NCI-H446 treated with DMSO at 0.1 percent for 48 hours (cell line): ENCODE measurements around the gene MEGF10.
"Not testable (repeated sequence)": the region's sequence is repeated elsewhere in the genome, so short reads cannot be mapped to it uniquely, and the experiment has no call there.

ENCODE experiments used
- DNase-seq: peaks from one replicate; lab custom pipeline; 2025; lab: John Stamatoyannopoulos, UW

MEGF10 gene

DNA sequence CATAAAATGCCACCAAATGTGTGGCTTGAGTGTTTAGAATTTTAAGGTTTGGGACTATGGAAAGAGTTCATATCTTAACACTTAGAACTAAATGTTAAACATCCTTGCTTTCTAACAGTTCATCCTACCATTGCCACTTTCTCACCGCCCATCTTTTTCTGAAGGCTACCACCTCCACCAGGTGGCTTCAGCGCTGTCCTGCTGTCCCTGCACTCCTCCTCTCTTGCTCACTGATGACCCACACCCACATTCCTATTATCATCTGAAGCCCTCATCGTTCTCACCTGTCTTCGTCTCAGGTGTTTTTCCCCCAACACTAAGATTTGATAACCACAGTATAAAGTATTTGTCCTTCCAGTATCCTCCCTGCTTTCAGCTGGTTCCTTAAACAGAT is 7.4 kb downstream of the MEGF10 start:
- DNase-seq = no peak

DNA sequence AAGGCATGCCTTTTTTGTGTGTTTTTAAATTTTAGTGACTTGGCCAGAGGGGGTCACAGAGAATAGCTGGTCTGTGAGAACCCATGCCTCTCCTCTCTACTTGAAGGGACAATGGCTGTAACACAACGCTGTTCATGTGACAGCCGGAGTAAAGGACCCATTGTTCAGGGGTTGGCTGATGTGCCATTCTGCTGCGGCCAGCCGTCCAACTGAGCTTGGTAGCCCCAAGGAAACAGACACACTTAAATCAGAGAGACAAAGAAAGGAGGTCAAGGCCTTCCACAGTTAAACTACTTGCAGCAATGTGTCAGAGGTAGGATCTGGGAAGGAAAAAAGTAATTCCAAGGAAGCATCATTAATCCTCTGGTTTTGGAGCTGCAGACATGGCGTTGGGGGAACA is 8.1 kb downstream of the MEGF10 start:
- DNase-seq = no peak

DNA sequence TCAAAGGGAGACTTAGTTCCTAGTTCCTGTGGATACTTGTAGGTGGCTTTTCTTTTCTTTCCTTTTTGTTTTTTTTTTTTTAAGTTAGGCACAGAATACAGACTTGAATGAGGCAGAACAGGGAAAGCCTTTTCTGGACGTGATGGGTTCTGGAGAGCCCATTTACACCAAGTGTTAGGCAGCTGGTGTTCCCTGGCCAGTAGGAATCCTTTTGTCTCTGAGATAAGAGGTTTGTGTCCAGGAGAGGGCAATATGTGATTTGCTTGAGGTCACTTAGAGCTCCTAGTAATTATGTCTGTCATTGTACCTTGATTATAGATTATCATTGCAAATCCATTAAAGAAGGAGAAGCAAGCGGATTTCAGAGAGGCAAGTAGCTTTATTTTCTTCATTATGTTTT is 9.1 kb downstream of the MEGF10 start:
- DNase-seq = no peak

DNA sequence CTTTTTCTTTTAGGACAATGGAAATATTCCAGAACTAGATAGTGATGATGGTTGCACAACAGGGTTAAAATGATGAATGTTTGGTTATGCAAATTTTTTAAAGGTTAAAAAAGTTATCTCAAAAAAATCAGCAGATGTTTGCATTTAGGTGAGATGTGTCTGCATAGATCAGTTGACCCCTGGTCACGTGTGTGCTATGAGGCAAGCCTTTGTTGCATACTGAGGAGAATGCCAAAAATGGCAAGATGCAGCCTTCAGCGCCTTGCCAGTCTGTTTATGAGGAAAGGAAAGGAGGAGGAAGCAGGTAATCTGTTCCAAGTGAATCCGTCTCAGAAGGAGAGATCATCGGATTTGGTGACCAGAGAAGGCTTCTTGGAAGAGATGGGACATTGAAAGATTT is 11.9 kb downstream of the MEGF10 start:
- no peak for DNase-seq

DNA sequence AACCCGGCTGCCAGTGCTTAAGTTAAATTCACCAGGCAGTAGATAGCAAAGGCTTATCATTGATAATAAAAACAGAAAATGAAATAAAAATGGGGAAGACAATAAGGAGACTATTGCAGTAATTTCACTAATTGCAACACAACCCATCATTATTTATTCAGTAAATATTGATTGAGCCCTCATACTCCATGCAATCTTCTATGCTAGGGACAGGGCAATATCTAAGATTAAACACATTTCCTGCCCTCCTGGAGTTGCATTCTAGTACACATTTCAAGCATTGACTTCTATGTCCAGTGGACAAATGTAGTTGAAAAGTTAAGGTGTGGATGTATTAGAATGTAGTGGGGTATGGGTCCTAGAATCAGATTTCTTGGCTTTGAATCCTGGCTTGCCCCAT is 12.8 kb downstream of the MEGF10 start:
- DNase-seq = no peak

DNA sequence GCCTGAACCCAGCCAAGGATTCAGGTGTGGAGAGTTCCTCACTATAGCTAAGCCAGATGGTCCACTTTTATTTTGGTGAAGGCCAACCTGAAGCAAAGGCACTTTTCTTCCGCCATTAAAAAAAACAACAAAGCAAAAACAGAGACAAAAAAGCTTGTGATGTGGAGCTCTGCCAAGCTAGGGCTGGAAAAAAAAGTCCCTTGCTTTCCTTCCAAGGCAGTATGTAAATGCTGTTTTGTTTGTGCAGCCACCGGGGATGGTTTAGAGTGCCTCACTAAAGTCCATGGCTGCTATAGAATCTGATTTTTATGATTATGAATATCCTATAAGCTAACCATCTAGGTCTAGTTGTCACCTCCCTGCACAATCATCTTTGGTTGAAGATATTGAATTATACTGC is 14.9 kb downstream of the MEGF10 start:
- DNase-seq = no peak

DNA sequence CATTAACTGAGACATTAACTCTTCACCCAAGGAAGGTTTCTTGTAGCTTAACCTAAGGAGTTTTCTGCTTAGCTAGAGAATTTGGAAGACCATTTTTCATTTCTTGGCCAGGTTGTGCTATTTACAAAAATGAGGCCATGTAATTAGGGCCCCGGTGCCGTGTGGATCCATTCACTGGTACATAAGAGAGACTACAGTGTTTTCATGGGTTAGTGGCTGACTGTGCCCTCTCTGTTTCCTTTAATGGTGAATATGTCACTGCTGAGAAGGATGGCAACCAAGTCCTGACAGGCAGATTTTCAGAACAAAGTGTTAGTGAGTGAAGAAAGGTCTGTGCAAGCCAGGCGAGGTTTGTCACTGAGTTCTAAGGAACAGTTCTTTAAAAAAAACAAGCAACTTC is 15.4 kb downstream of the MEGF10 start:
- DNase-seq = no peak

DNA sequence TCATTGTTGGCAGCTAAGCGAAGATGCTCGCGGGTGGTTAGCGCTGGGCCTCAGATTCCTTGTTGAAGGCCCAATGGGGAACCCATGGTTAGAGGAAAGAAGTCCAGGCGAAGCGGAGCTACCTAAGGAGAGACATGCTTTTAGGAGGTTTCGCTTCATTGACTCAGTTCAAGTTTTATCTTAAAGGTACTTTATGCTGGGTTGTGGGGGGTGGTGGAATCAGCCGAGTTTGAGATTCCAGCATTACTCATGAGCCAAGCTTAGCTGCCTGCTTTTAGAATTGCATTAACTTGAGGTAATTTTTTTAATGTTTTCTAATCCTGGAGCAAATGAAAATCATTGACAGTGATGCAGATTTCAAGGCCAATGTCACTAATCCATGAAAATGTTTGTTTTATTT is 16.1 kb downstream of the MEGF10 start:
- no peak for DNase-seq

DNA sequence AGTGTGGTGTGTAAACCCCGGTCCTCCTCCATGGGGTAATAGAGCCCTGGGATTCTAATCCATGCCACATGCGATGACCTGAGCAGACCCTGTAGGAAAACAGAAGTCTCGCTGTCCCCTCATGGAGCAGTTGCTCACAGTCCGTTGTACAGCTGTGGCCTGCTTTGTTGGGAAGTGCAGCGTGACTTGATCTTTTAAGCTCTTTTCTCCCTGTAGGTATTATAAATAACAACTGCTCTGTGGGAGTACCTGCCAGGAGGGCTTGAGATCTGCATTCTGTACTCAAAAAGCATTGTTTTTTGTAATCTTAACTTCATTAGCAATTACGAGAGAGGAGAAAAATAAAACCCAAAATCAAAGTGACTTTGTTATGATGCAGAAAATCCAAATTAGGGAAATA is 17.3 kb downstream of the MEGF10 start:
- no peak for DNase-seq

DNA sequence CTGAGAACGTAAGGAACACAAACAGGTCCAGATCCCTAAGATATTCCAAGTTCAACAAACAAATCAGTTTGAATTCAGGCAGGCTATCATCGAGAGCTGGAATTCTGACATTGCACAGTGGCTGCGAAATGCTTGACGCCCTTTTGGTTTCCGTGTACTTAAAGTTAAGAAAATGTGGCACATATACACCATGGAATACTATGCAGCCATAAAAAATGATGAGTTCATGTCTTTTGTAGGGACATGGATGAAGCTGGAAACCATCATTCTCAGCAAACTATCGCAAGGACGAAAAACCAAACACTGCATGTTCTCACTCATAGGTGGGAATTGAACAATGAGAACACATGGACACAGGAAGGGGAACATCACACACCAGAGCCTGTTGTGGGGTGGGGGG is 17.7 kb downstream of the MEGF10 start:
- not testable (repeated sequence) for DNase-seq

DNA sequence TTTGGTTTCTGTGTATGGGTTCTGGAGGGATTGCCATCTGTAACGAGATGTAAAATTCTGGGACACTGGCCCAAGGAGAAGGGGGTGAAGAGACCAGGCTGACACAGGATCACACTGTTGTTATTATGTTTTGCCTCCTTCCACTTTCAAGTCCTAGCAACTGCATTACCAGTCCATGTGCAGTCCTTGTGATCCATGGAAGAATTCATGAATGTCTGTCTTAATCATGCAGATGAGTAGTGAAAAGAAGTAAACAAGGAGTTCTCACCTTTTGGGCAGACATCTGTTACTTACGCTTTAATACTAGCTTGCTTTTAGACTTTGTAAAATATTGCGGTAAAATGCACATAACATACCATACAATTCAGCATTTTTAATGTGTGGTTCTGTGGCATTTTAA is 18.3 kb downstream of the MEGF10 start:
- DNase-seq = no peak

DNA sequence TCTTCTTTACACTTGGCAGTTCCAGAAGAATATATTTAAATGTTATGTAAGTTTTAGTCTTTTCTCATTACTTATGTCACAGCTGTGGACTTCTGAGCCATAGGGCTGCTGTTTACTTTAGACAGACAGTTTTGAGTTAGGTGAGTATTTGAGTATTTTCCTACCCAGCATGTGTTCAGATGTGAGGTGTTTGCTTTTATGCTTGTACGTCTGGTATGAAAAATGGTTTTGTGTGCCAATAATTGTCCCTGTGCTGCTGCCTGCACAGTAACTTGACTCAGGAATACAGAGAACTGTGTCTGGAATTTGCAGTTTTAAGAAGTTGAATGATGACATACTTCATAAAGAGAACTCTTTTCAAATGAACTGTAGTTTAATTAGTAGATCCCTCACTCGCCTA is 20.8 kb downstream of the MEGF10 start:
- no peak for DNase-seq

DNA sequence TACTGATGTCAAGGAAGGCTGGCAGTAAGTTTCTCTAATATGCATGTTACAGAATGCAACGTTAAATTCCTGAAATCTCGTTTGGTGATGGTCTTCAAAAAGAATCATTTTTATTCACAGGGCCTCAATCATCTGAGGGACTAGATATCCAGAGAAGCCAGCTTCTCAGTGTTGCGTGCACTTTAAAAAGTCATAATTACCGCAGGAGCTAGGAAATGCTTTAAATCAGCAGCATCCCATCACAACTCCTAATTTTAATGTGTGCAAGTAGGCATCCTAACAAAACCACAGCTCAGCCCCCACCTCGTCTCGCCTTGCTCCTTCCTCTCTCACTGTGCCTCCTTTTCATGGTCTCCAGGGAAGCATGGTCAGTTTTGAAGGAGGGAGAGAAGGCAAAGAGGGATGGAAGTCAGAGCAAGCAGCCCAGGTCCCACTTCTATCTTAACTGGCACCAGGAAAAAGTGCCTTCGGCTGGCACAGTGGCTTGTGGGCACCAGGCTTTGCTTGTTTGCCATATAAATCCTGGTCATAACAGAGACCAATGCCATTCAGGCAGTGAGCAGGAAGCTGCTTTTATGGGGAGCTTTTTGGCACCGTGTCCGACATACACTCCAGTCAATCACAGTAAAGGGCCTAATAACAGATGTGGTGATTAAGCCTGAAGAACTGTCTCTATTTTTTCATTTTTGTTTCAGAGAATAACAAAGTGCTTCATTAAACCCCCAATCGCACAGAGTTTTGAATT is 21.4 kb downstream of the MEGF10 start:
- no peak for DNase-seq

DNA sequence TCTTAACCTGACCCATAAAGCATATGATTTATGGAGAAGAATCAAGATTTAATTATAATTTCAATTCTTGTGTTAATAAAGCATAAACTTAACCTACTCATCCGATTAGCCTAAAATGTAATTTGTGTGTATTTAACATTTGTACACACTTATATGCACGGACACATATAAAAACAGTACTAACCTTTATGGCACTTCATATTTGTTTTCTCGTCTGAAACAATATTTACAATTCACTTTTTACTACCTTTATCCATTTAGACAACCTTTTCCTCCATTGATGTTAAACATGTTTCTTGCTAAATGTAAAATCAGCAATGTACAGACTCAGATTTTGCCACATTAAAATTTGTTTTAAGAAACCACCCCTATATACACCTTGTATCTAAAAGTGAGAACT is 22.8 kb downstream of the MEGF10 start:
- DNase-seq = no peak

DNA sequence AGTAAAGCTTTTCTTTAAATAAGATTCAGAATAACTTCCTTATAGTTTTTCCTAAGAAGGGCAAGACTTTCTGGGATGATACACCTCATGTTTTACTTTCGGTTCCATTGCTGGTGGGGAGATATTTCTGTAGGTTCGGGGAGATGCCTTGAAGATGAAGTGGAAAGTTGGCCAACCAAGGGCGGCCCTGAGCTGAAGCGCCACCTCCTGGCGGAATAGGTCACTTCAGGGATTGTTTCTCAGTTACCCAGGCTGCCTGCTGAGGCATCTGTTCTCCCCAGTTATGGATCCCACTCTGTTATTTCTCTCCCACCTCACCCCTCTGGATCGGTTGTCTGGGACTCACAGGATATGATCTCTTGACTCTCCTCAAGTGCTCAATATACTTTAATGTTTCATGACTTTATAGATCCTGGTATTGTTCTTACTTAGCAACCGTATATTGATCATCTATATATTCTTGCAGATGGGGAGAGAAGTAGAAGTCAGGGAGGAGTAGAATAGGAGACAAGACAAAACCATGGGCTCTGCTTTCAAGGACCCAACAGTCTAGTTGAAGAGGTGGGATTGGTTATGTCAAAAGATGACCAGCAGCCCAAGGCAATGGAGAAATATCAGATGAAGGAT is 23.4 kb downstream of the MEGF10 start:
- DNase-seq = no peak

DNA sequence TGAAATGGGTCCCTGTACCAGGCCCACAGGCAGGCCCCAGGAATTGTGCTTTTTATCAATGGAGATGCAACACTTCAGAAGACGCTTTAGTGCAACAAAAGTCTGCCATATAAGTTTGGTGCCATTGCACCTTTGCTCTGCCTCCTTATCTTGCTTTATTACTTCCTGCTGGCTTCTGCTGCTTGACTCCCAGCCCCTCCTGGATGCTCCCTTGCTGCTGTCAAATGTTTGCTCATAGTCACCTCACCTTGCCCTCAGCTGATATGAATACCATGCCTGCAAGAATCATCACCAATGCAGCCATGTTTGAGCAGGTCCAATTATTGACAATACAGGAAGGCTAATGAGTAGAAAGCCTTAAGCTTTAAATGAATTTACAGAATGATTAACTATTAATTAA is 25.4 kb downstream of the MEGF10 start:
- no peak for DNase-seq

DNA sequence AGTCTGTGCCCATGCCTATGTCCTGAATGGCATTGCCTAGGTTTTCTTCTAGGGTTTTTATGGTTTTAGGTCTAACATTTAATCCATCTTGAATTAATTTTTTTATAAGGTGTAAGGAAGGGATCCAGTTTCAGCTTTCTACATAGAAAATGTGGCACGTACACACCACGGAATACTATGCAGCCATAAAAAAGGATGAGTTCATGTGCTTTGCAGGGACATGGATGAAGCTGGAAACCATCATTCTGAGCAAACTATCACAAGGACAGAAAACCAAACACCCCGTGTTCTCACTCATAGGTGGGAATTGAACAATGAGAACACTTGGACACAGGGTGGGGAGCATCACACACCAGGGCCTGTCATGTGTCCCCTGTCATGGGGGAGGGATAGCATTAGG is 26.8 kb downstream of the MEGF10 start:
- not testable (repeated sequence) for DNase-seq

DNA sequence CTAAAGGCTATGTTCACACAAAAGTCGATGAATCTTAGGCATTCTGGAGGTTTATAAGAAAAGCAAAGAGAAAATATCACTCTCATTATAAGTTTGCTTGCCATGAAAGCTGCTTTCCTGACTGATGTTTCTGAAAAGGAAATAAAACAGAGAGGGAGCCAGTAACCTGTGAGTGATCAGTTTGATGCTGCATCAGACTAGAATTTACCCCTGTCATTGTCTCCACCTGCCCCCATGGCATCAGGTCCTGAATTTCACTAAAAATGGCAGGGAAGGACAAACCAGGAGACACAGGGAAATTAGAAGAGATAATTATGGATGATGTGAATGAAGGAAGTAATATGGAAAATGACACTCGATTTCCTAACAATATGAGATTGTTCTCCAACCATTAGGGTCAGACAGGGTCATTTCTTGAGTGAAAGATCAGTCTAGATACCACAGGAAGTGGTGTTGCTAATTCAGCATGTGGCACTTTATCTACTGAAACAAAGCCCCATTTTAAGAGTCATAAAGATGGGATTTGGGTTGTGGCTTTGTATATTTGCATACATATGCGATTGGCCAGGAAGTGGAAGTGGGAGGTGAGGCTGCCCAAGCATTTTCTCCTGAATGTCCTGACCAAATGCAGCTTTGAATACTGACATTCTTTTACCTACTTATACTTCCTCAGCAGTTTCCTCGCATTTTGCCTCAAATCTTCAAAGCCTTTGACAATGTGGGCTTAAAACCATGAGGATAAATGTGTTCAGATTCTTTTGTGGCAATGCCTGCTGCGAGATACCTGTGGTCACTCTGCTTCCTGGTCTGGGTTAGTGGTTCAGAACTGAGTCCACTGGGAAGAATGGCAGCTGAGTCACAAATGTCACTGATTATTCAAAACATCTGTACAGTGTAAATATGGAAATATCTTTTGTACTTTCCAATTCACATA is 29.7 kb downstream of the MEGF10 start:
- DNase-seq = no peak

DNA sequence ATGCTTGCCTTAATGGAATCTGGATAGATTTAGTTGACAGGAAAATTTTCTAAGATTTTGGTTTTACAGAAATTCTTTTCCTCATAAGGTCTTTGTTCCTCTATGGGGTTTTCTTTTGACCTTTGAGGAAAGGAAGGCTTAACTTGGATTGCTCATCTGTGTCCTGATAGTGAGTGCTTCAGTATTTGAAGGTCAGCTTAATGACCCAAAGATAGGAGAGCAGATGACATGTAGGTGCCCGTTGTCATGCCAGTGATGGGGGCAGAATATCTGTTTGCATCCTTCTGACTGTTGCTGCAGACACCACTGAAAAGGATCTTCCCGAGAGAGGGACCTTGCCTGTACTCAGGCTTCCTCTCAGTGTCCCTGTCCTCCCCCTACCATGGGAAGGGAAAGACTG is 30.9 kb downstream of the MEGF10 start:
- no peak for DNase-seq

DNA sequence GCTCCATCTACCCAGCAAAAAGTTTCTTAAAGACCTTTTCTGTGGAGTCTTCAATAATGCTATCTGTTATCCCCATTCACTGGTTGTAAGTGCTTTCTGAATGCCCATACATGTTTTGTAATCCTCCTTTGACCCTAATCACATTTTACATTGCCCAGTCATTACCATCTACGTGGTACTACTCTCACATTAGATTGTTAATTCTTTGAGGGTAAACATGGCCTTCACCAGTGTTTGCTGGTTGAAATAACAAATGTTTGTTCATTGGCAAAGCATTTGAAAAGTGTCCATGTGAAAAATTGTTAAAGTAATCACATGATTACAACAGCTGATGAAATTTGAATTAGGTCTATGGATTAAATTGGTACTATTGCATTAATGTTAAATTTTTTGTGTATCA is 31.8 kb downstream of the MEGF10 start:
- no peak for DNase-seq

DNA sequence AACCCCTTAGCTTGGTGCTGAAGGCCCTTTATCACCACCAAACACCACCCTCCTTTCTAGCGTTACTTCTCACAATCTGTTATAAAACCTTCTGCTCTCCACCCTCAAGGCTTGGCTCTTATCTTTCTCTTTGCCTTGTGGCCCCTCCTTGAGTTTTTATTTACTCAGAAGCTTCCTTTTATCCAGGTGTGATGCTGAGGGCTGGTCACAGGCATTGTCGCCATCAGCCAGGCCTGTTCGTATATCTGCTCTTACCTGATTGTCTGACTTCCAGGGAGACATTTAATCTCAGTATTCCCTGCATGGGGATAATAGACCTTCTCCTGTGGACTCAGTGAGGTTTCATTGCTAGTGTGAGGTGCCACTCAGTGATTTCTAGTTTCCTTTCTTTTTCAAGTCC is 34.2 kb downstream of the MEGF10 start:
- no peak for DNase-seq

DNA sequence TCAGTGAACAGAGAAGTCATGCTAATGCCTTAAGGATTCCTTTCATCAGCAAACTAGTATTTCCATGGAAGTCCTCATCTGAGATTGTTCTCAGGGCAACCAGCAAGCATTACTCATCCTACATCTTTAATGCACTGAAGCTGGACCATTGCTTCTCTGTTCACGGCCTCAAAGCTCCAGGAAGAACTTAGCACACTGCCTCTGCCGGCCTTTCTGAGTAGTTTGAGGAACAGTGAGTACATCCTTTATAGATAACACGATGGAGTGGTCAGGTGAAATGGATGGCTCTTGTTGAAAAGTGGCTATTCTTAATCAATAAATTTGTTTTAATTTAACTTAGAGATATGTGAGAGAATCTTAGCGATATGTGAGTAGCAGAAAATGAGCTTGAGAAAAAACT is 35.8 kb downstream of the MEGF10 start:
- DNase-seq = no peak
